ENCODE results near the gene TET3. TPM values are rescaled to one million over a fixed set of nuclear protein-coding genes. Genes with fewer than 3 reads are reported as not detected.

The TET3 gene
- polyA plus RNA-seq, 3 donors = 0.79 to 18.6 (median 1.4) TPM

DNA sequence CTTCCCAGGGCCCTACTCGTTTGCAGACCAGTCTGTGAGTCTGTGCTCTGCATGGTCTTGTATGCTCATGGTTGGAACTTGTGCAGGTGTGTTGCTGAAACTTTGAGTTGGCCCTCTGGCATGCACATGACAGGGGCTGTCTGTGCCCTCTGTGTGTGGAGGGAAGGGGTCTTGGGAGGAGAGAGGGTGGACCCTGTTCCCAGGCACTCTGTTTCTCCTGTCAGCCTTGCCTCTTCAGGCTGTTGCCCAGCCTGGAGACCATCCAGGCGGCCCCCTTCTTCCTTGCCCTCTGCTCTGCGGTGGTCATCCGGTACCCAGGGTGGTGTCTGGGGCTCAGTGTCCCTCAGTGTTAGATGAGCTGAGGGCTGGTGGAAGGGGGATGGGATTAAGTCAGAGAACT, 39.5 kb downstream of the TET3 start:
- Histone ChIP-seq H3K4me3 (replicated peaks in 1 of 3; ENCODE audit: low read depth in 2 of 3, low read length in 3 of 3) (no peak overlapping the region), H3K79me2 (ENCODE audit: insufficient read depth, low read length) (peaks cover 100% of the 10 kb centered on the region), H3K9me3 (replicated peaks in 1 of 2; ENCODE audit: control insufficient read depth in 1 of 2, insufficient read depth in 1 of 2, low read length in 2 of 2) (no peaks in the 10 kb centered on the region), H3K27me3 (ENCODE audit: control insufficient read depth in 2 of 2, insufficient read depth in 2 of 2, low read length in 2 of 2) (no peaks in the 10 kb centered on the region), H3K27ac (ENCODE audit: low read depth in 1 of 2, low read length in 2 of 2) (peak overlapping the region in 1 of 2 donors; percentile 61), H3K36me3 (replicated peaks in 1 of 2; ENCODE audit: control insufficient read depth in 1 of 2, insufficient read depth in 2 of 2, low read length in 2 of 2) (peaks cover 0 to 15% of the 10 kb centered on the region in 2 donors), H3K4me2 (replicated peaks; ENCODE audit: extremely low read depth, low read length, poor library complexity, severe bottlenecking) (no peak overlapping the region), H4K20me1 (ENCODE audit: insufficient read depth, low read length) (peaks cover 100% of the 10 kb centered on the region), H3K9ac (ENCODE audit: insufficient read depth, low read length, poor library complexity, severe bottlenecking) (no peak overlapping the region), H2AFZ (ENCODE audit: insufficient read depth, low read depth, low read length, poor library complexity, severe bottlenecking) (no peak overlapping the region), H3K4me1 (ENCODE audit: control insufficient read depth in 1 of 2, insufficient read depth in 2 of 2, low read length in 2 of 2) (peaks cover 53 to 63% of the 10 kb centered on the region in 2 donors)
- H3K27me3 Mint-ChIP-seq (ENCODE audit: low read depth in 3 of 3) = no peaks in the 10 kb centered on the region
- H3K27ac Mint-ChIP-seq = peak overlapping the region in 6 of 7 donors; percentile 2 to 77 (median 60)
- H3K4me3 Mint-ChIP-seq = no peak overlapping the region
- intact Hi-C loops (cut with micrococcal nuclease) = loop anchor here in 1 of 2 donors (5.0 kb wide), 2 partner anchors 37 to 77 kb away; no protein-coding TSS in a partner anchor
- no peak for TF ChIP-seq CTCF (IDR thresholded peaks at IDR 0.05)
- H3K36me3 Mint-ChIP-seq = peaks cover 8 to 27% of the 10 kb centered on the region in 2 donors
- peaks cover 71% of the 10 kb centered on the region for H3K4me1 Mint-ChIP-seq
- H3K9me3 Mint-ChIP-seq = no peaks in the 10 kb centered on the region
- 85% methylated on average over 2 of the region's 4 CpGs for WGBS (ENCODE audit: insufficient coverage)
- no peak for DNase-seq

GRCh38 chr2:74025971-74026612, 41.4 kb downstream of the TET3 start:
- H3K27ac ChIP-seq (ENCODE audit: low read depth in 1 of 2, low read length in 2 of 2) = peak overlapping the region; percentile 37 to 72
- Mint-ChIP-seq H3K27ac (peak overlapping the region; percentile 37 to 87 (median 78)), H3K36me3 (peaks cover 4 to 17% of the 10 kb centered on the region in 2 donors), H3K9me3 (no peaks in the 10 kb centered on the region), H3K27me3 (ENCODE audit: low read depth in 3 of 3) (peaks cover 0 to 2% (median 0%) of the 10 kb centered on the region in 3 donors), H3K4me1 (peaks cover 71% of the 10 kb centered on the region), H3K4me3 (no peak overlapping the region)
- no peaks in the 10 kb centered on the region for H3K9me3 ChIP-seq (replicated peaks in 1 of 2; ENCODE audit: control insufficient read depth in 1 of 2, insufficient read depth in 1 of 2, low read length in 2 of 2)
- no peak for TF ChIP-seq CTCF (IDR thresholded peaks at IDR 0.05)
- intact Hi-C loops (cut with micrococcal nuclease) = loop anchor here in 1 of 2 donors (5.0 kb wide), 1 partner anchor 46 kb away; no protein-coding TSS in a partner anchor
- 37% methylated on average over 3 of the region's 6 CpGs for WGBS (ENCODE audit: insufficient coverage)
- peak in 1 of 3 donors; percentile 51 for DNase-seq
- peaks cover 100% of the 10 kb centered on the region for H4K20me1 ChIP-seq (ENCODE audit: insufficient read depth, low read length)
- H3K27me3 ChIP-seq (ENCODE audit: control insufficient read depth in 2 of 2, insufficient read depth in 2 of 2, low read length in 2 of 2) = no peaks in the 10 kb centered on the region
- H3K79me2 ChIP-seq (ENCODE audit: insufficient read depth, low read length) = peaks cover 100% of the 10 kb centered on the region
- peak overlapping the region; percentile 56 for H3K4me2 ChIP-seq (replicated peaks; ENCODE audit: extremely low read depth, low read length, poor library complexity, severe bottlenecking)
- peak overlapping the region in 1 of 3 experiments; percentile 33 for H3K4me3 ChIP-seq (replicated peaks in 1 of 3; ENCODE audit: low read depth in 2 of 3, low read length in 3 of 3)
- no peak overlapping the region for H3K9ac ChIP-seq (ENCODE audit: insufficient read depth, low read length, poor library complexity, severe bottlenecking)
- no peak overlapping the region for H2AFZ ChIP-seq (ENCODE audit: insufficient read depth, low read depth, low read length, poor library complexity, severe bottlenecking)
- H3K36me3 ChIP-seq (replicated peaks in 1 of 2; ENCODE audit: control insufficient read depth in 1 of 2, insufficient read depth in 2 of 2, low read length in 2 of 2) = peaks cover 0 to 5% of the 10 kb centered on the region in 2 donors
- peaks cover 43 to 64% of the 10 kb centered on the region in 2 donors for H3K4me1 ChIP-seq (ENCODE audit: control insufficient read depth in 1 of 2, insufficient read depth in 2 of 2, low read length in 2 of 2)
